Endothelial cell of umbilical vein (primary cell): ENCODE measurements around the gene AGBL5. TPM values are rescaled to one million over a fixed set of nuclear protein-coding genes. Genes with fewer than 3 reads are reported as not detected.

Experiments
- BruUV-seq: library from RNA; stranded (reverse); fragments of 400-500 nt; replicated peaks from 2 replicates; lab custom pipeline; 2021; lab: Mats Ljungman, UMichigan
- CTCF ChIA-PET: fragments of 300-600, 350-600 bp; sonication (Branson Sonifier 250); formaldehyde crosslinking; loops from one replicate; lab custom pipeline; 2021; ENCODE audit warnings: antibody characterized with exemption, inconsistent platforms; lab: Charles Lee
- POLR2A ChIA-PET: fragments of 300-600, 350-600 bp; sonication (Branson Sonifier 250); formaldehyde crosslinking; loops from one replicate; lab custom pipeline; 2021; ENCODE audit warnings: antibody characterized with exemption, inconsistent platforms; lab: Charles Lee
- DNase-seq: peaks from one replicate; pipeline ENCODE4 v3.0.0-alpha.2; 2011; ENCODE audit warnings: low read depth, low spot score
- FAIRE-seq: peaks from 2 replicates; lab custom pipeline; 2011; peaks lifted over from hg19 to GRCh38; lab: Jason Lieb, UNC
- H2AFZ ChIP-seq: 2 replicates; pipeline ENCODE4 v1.6.0; 2012; ENCODE audit warnings: low read depth, low read length, control low read depth, inconsistent platforms
- H3K27ac ChIP-seq: 2 replicates; pipeline ENCODE4 v1.5.1; 2011; ENCODE audit warnings: low read depth, mild to moderate bottlenecking, control low read depth, low read length, moderate library complexity; ENCODE audit not compliant: insufficient read depth
- H3K27me3 ChIP-seq, 2 experiments: 2 replicates each; pipeline versions ENCODE4 v1.6.0 to v1.6.1; 2011; ENCODE audit warnings: low read length in 2 of 2, mixed read lengths in 1 of 2; ENCODE audit not compliant: control insufficient read depth in 2 of 2, insufficient read depth in 2 of 2
- H3K36me3 ChIP-seq, 2 experiments: 2 replicates in 1 of 2; 3 replicates in 1 of 2; pipeline ENCODE4 v1.5.1; 2011; ENCODE audit warnings: low read length in 2 of 2, mild to moderate bottlenecking in 1 of 2, moderate library complexity in 1 of 2; ENCODE audit not compliant: control insufficient read depth in 2 of 2, insufficient read depth in 2 of 2; ENCODE audit errors: extremely low read depth in 1 of 2
- H3K4me1 ChIP-seq: 3 replicates; pipeline ENCODE4 v1.5.1; 2011; ENCODE audit warnings: mild to moderate bottlenecking, low read length; ENCODE audit not compliant: control insufficient read depth, insufficient read depth; ENCODE audit errors: extremely low read depth
- H3K4me2 ChIP-seq: 2 replicates; pipeline ENCODE4 v1.6.1; 2011; ENCODE audit warnings: low read length, control low read depth, mixed read lengths; ENCODE audit not compliant: insufficient read depth
- H3K4me3 ChIP-seq, 3 experiments: fragments of 200-600 bp in 1 of 3; sonication (generic), shearing (Covaris generic) in 1 of 3; replicated peaks in 1 of 3; 2 replicates each; pipeline ENCODE4 v1.5.1; 2011 to 2016; ENCODE audit warnings: control low read depth in 3 of 3, low read length in 3 of 3, mild to moderate bottlenecking in 2 of 3, inconsistent platforms in 1 of 3, low read depth in 1 of 3, moderate library complexity in 1 of 3; ENCODE audit not compliant: insufficient read depth in 1 of 3
- H3K79me2 ChIP-seq: 2 replicates; pipeline ENCODE4 v1.6.0; 2012; ENCODE audit warnings: low read length, inconsistent platforms; ENCODE audit not compliant: control insufficient read depth, insufficient read depth
- H3K9ac ChIP-seq: replicated peaks from 2 replicates; pipeline ENCODE3; 2011; ENCODE audit warnings: low read length, control low read depth; ENCODE audit not compliant: insufficient read depth; ENCODE audit errors: extremely low read depth
- H3K9me1 ChIP-seq: replicated peaks from 3 replicates; pipeline ENCODE4 v1.6.0; 2011; ENCODE audit warnings: mild to moderate bottlenecking, low read length; ENCODE audit not compliant: control insufficient read depth, insufficient read depth; ENCODE audit errors: extremely low read depth
- H3K9me3 ChIP-seq: replicated peaks from 2 replicates; pipeline ENCODE4 v1.5.1; 2012; ENCODE audit warnings: low read length, inconsistent platforms; ENCODE audit not compliant: control insufficient read depth, insufficient read depth
- H4K20me1 ChIP-seq: replicated peaks from 2 replicates; pipeline ENCODE3; 2011; ENCODE audit warnings: mild to moderate bottlenecking, low read length; ENCODE audit not compliant: control insufficient read depth, insufficient read depth; ENCODE audit errors: extremely low read depth
- EZH2 ChIP-seq: IDR thresholded peaks from 2 replicates; pipeline ENCODE4 v1.6.1; 2012; ENCODE audit warnings: borderline replicate concordance, low read depth, mild to moderate bottlenecking, moderate library complexity, low read length, inconsistent platforms; ENCODE audit not compliant: severe bottlenecking
- FOS ChIP-seq: IDR thresholded peaks from 2 replicates; pipeline ENCODE4 v1.6.1; 2011; ENCODE audit warnings: mild to moderate bottlenecking, low read length, moderate library complexity, borderline replicate concordance; ENCODE audit not compliant: insufficient read depth
- GATA2 ChIP-seq: IDR thresholded peaks from 2 replicates; pipeline ENCODE4 v1.7.0; 2011; ENCODE audit warnings: low read depth, mild to moderate bottlenecking, moderate library complexity, mixed read lengths, low read length; ENCODE audit not compliant: insufficient read length, insufficient read depth
- JUN ChIP-seq: IDR thresholded peaks from 2 replicates; pipeline ENCODE4 v1.6.1; 2011; ENCODE audit warnings: borderline replicate concordance, low read depth; ENCODE audit not compliant: insufficient read length, insufficient read depth
- MYC ChIP-seq: IDR thresholded peaks from one replicate; pipeline ENCODE4 v1.6.1; 2011; ENCODE audit warnings: mild to moderate bottlenecking, low read depth, low read length
- POLR2A ChIP-seq: IDR thresholded peaks from 2 replicates; pipeline ENCODE4 v1.6.1; 2012; ENCODE audit warnings: low read depth, mild to moderate bottlenecking, control low read depth, low read length
- POLR2AphosphoS5 ChIP-seq: IDR thresholded peaks from 2 replicates; pipeline ENCODE4 v1.6.1; 2012; ENCODE audit warnings: low read depth, mild to moderate bottlenecking, control low read depth, low read length, moderate library complexity; ENCODE audit not compliant: insufficient read depth
- dilution Hi-C: fragments of 300-500 bp; cut with MboI; formaldehyde crosslinking; loops from one replicate; pipeline ENCODE4 v1.15.0; 2019; ENCODE audit warnings: low sequenced_read_pairs; ENCODE audit not compliant: extremely low pct_ligation_motif_present
- intact Hi-C: fragments of 100-400 bp; cut with micrococcal nuclease; formaldehyde crosslinking; loops from one replicate; pipeline ENCODE4 v1.10.0; 2022
- polyA plus RNA-seq, 4 experiments: library from polyadenylated mRNA; depleted of rRNA in 3 of 4; stranded (reverse) in 3 of 4; unstranded in 1 of 4; fragments of >200 nt; gene quantifications; 2 replicates each; pipeline versions ENCODE4 v1.2.1 to v1.2.3, GENCODE V29; 2011 to 2012; ENCODE audit warnings: missing spikeins in 1 of 4
- total RNA-seq: library from RNA; stranded (reverse); gene quantifications from 2 replicates; pipeline ENCODE4 v1.2.3, GENCODE V29; 2021
- TF ChIP-seq, protein P1 (sequence below): IDR thresholded peaks from 2 replicates; pipeline ENCODE4 v1.6.1; 2011; ENCODE audit not compliant: insufficient read depth, insufficient read length
- TF ChIP-seq, protein P2 (sequence below), 2 donors: IDR thresholded peaks; 1 replicate in 1 of 2; 2 replicates in 1 of 2; pipeline ENCODE4 v1.5.1; 2011; ENCODE audit warnings: low read length in 2 of 2, mild to moderate bottlenecking in 2 of 2, moderate library complexity in 2 of 2, control low read depth in 1 of 2, inconsistent platforms in 1 of 2, low read depth in 1 of 2; ENCODE audit not compliant: insufficient read depth in 1 of 2; ENCODE audit errors: extremely low read depth in 1 of 2

The AGBL5 gene
- total and polyA plus RNA-seq, 2 donors (not counting 3 experiments of a cell fraction or from before 2014, with no cell fraction given), result 28.2 to 41.9 TPM

GRCh38 chr2:27067385-27067784 is 15.9 kb downstream of the AGBL5 start:
- FAIRE-seq (no peak), DNase-seq (no peak)
- Histone ChIP-seq H3K79me2 (peaks cover 34% of the 10 kb centered on the region), H3K9me3 (no peaks in the 10 kb centered on the region), H3K36me3 (peaks cover 13 to 28% of the 10 kb centered on the region in 2 experiments), H2AFZ (no peak overlapping the region), H3K27me3 (no peaks in the 10 kb centered on the region), H3K4me2 (no peak overlapping the region), H3K27ac (no peak overlapping the region), H3K4me1 (peaks cover 33% of the 10 kb centered on the region), H3K4me3 (no peak overlapping the region), H4K20me1 (no peaks in the 10 kb centered on the region), H3K9me1 (no peaks in the 10 kb centered on the region), H3K9ac (no peak overlapping the region)
- no TSS peak for BruUV-seq
- TF ChIP-seq POLR2AphosphoS5, result no peak
- intact Hi-C loops, result no loop called here
- ChIA-PET CTCF (interaction anchor here (0.8 kb wide), 1 partner anchor 11 kb away, joined by 3 read pairs; no protein-coding TSS in a partner anchor), POLR2A (interaction anchor here (0.7 kb wide), 1 partner anchor 56 kb away, joined by 4 read pairs; no protein-coding TSS in a partner anchor)
- dilution Hi-C loops, result no loop called here

DNA sequence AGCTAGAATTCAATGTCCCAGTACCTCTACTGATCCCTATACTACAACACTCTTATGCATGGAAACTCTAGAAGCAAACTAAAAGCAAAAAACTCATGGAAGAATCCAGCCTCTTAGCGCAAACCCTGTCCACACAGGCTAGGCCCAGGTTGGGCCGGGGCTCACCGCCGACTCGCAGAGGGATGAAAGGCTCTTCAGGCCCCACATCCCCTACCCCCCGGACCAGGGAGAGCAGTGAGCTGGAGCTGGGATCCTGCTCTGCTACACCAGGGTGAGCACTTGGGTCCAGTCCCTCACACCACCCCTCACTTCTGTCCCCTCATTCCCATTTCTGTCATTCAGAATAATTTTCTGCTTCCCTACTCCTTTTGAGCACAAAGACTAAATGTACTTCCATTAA is 18.0 kb downstream of the AGBL5 start:
- Histone ChIP-seq H3K27ac (no peak overlapping the region), H3K4me2 (peak overlapping the region; percentile 72), H3K36me3 (peaks cover 13 to 28% of the 10 kb centered on the region in 2 experiments), H2AFZ (no peak overlapping the region), H3K4me1 (peaks cover 17% of the 10 kb centered on the region), H3K9ac (no peak overlapping the region), H4K20me1 (no peaks in the 10 kb centered on the region), H3K4me3 (no peak overlapping the region), H3K9me3 (no peaks in the 10 kb centered on the region), H3K27me3 (no peaks in the 10 kb centered on the region), H3K79me2 (peaks cover 34% of the 10 kb centered on the region), H3K9me1 (no peaks in the 10 kb centered on the region)
- FAIRE-seq (no peak), DNase-seq (no peak)
- no peak for TF ChIP-seq JUN
- TF ChIP-seq GATA2, result no peak
- TF ChIP-seq POLR2AphosphoS5, result no peak
- no peak for TF ChIP-seq MYC
- TF ChIP-seq, protein P1, sequence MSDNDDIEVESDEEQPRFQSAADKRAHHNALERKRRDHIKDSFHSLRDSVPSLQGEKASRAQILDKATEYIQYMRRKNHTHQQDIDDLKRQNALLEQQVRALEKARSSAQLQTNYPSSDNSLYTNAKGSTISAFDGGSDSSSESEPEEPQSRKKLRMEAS, result no peak
- TF ChIP-seq FOS, result no peak
- TF ChIP-seq, protein P2, sequence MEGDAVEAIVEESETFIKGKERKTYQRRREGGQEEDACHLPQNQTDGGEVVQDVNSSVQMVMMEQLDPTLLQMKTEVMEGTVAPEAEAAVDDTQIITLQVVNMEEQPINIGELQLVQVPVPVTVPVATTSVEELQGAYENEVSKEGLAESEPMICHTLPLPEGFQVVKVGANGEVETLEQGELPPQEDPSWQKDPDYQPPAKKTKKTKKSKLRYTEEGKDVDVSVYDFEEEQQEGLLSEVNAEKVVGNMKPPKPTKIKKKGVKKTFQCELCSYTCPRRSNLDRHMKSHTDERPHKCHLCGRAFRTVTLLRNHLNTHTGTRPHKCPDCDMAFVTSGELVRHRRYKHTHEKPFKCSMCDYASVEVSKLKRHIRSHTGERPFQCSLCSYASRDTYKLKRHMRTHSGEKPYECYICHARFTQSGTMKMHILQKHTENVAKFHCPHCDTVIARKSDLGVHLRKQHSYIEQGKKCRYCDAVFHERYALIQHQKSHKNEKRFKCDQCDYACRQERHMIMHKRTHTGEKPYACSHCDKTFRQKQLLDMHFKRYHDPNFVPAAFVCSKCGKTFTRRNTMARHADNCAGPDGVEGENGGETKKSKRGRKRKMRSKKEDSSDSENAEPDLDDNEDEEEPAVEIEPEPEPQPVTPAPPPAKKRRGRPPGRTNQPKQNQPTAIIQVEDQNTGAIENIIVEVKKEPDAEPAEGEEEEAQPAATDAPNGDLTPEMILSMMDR (IDR thresholded peaks at IDR 0.05; ENCODE audit: extremely low read depth in 1 of 2, insufficient read depth in 1 of 2, low read depth in 1 of 2, low read length in 2 of 2), result no peak
- no peak for TF ChIP-seq EZH2
- no peak for TF ChIP-seq POLR2A
- POLR2A ChIA-PET, result no interaction called here
- BruUV-seq, result no TSS peak
- intact Hi-C loops, result no loop called here
- dilution Hi-C loops, result no loop called here
- CTCF ChIA-PET, result no interaction called here
